GM12878 (cell line): Measurements from ENCODE around the gene ANXA4. TPM values are rescaled to one million over a fixed set of nuclear protein-coding genes. Genes with fewer than 3 reads are reported as not detected.

Experiments
- ATAC-seq: fragments of 200-7000 bp; cut with Tn5 transposase; 3 replicates; pipeline ENCODE4 v1.9.1; 2020; ENCODE audit warnings: mild to moderate bottlenecking, moderate library complexity
- BruUV-seq: library from RNA; stranded (reverse); fragments of 400-500 nt; replicated peaks from 2 replicates; lab custom pipeline; 2021; lab: Mats Ljungman, UMichigan
- CTCF ChIA-PET: fragments of 300-600 bp; sonication (Branson Sonifier 250); formaldehyde crosslinking; extraction: SDS; loops from one replicate; lab custom pipeline; 2021; ENCODE audit warnings: inconsistent platforms; lab: Yijun Ruan, JAX
- POLR2A ChIA-PET: fragments of 350-600 bp; formaldehyde crosslinking; extraction: SDS; loops from one replicate; lab custom pipeline; 2021; ENCODE audit warnings: inconsistent platforms; lab: Charles Lee
- RAD21 ChIA-PET: fragments of 300-600 bp; sonication (Branson Sonifier 250); formaldehyde crosslinking; loops from one replicate; lab custom pipeline; 2023; ENCODE audit warnings: antibody characterized with exemption; ENCODE audit not compliant: unreplicated experiment; lab: Charles Lee
- SMC1A ChIA-PET: fragments of 300-600 bp; sonication (Branson Sonifier 250); formaldehyde crosslinking; loops from one replicate; lab custom pipeline; 2023; ENCODE audit not compliant: unreplicated experiment, uncharacterized antibody; lab: Charles Lee
- DNase-seq: peaks from one replicate; pipeline ENCODE4 v3.0.0-alpha.2; 2011; ENCODE audit warnings: low read depth, low spot score
- FAIRE-seq: peaks from 3 replicates; lab custom pipeline; 2011; peaks lifted over from hg19 to GRCh38; lab: Jason Lieb, UNC
- H2AFZ ChIP-seq: 2 replicates; pipeline ENCODE4 v1.6.0; 2011; ENCODE audit warnings: low read depth, low read length, control low read depth; ENCODE audit not compliant: control insufficient read depth
- H3K27ac ChIP-seq: 2 replicates; pipeline ENCODE4 v1.5.1; 2011; ENCODE audit warnings: control low read depth; ENCODE audit not compliant: control insufficient read depth, insufficient read depth
- H3K27me3 ChIP-seq, 2 experiments: replicated peaks in 1 of 2; 2 replicates each; pipeline versions ENCODE4 v1.6.0 to v1.6.1; 2011; ENCODE audit warnings: low read length in 1 of 2; ENCODE audit not compliant: control insufficient read depth in 2 of 2, insufficient read depth in 2 of 2
- H3K36me3 ChIP-seq, 2 experiments: 2 replicates each; pipeline ENCODE4 v1.5.1; 2011; ENCODE audit warnings: low read length in 1 of 2; ENCODE audit not compliant: control insufficient read depth in 2 of 2, insufficient read depth in 2 of 2
- H3K4me1 ChIP-seq: 2 replicates; pipeline ENCODE4 v1.6.1; 2011; ENCODE audit warnings: mild to moderate bottlenecking, low read length, moderate library complexity, mixed read lengths; ENCODE audit not compliant: control insufficient read depth, insufficient read depth
- H3K4me2 ChIP-seq: 2 replicates; pipeline ENCODE4 v1.6.0; 2011; ENCODE audit warnings: control low read depth; ENCODE audit not compliant: control insufficient read depth, insufficient read depth
- H3K4me3 ChIP-seq: fragments of 200-600 bp; sonication (generic); 2 replicates; pipeline ENCODE4 v1.5.1; 2016
- H3K79me2 ChIP-seq: 2 replicates; pipeline ENCODE4 v1.6.0; 2011; ENCODE audit warnings: low read length; ENCODE audit not compliant: control insufficient read depth, insufficient read depth
- H3K9ac ChIP-seq: 2 replicates; pipeline ENCODE4 v1.8.0; 2011; ENCODE audit warnings: low read length, control low read depth, mixed read lengths; ENCODE audit not compliant: control insufficient read depth, insufficient read depth
- H3K9me3 ChIP-seq: replicated peaks from 3 replicates; pipeline ENCODE4 v1.5.1; 2011; ENCODE audit warnings: mild to moderate bottlenecking, low read length; ENCODE audit not compliant: control insufficient read depth, insufficient read depth
- H4K20me1 ChIP-seq: 2 replicates; pipeline ENCODE4 v1.6.0; 2011; ENCODE audit not compliant: control insufficient read depth, insufficient read depth
- ATF3 ChIP-seq: IDR thresholded peaks from 2 replicates; pipeline ENCODE4 v1.6.1; 2011; ENCODE audit warnings: low read depth, mild to moderate bottlenecking, low read length, moderate library complexity, borderline replicate concordance; ENCODE audit errors: extremely low read depth
- NR2C1 ChIP-seq: fragments of 450-650 bp; IDR thresholded peaks from 2 replicates; pipeline ENCODE4 v1.6.1; 2017; ENCODE audit warnings: antibody characterized with exemption, mild to moderate bottlenecking, moderate library complexity
- SMAD1 ChIP-seq: fragments of 450-650 bp; IDR thresholded peaks from 2 replicates; pipeline ENCODE4 v1.6.1; 2018; ENCODE audit warnings: mild to moderate bottlenecking, low read depth; ENCODE audit not compliant: partially characterized antibody
- TCF12 ChIP-seq: IDR thresholded peaks from 2 replicates; pipeline ENCODE4 v1.6.1; 2011; ENCODE audit warnings: low read depth, mild to moderate bottlenecking, low read length
- YY1 ChIP-seq: IDR thresholded peaks from 2 replicates; pipeline ENCODE4 v1.6.1; 2011; ENCODE audit warnings: low read depth, mild to moderate bottlenecking, low read length
- WGBS: methylation state at CpG from one replicate; pipeline ENCODE4 v1.1.6; 2016; ENCODE audit warnings: low lambda C conversion rate; ENCODE audit not compliant: insufficient replicate concordance, insufficient coverage; ENCODE audit errors: missing lambda C conversion rate; 5-methylcytosine and 5-hydroxymethylcytosine counted together
- in situ Hi-C: fragments of 300-500 bp; cut with MboI; formaldehyde crosslinking; loops from 9 replicates; pipeline ENCODE4 v1.14.3; 2018; ENCODE audit warnings: mixed read lengths
- intact Hi-C: fragments of 100-400 bp; cut with micrococcal nuclease; formaldehyde crosslinking; loops from one replicate; pipeline ENCODE4 v1.14.2; 2022; ENCODE audit not compliant: unreplicated experiment
- polyA plus RNA-seq, 11 experiments: library from polyadenylated mRNA; depleted of rRNA in 4 of 11; unstranded in 6 of 11; stranded (reverse) in 5 of 11; fragments of >200 nt; fragmentation: Nextera tagmentation in 4 of 11; fragmentation: Illumina TruSeq in 1 of 11; extraction: Ambion mirVana in 4 of 11; extraction: Trizol in 1 of 11; gene quantifications; 1 replicate in 1 of 11; 2 replicates in 10 of 11; pipeline versions ENCODE4 v1.2.1 to v1.2.3, GENCODE V29; 2011 to 2016; ENCODE audit warnings: inconsistent platforms in 2 of 11, missing spikeins in 2 of 11, low read depth in 1 of 11
- total RNA-seq, 4 experiments: library from RNA; depleted of rRNA in 3 of 4; stranded (reverse); fragments of >200 nt in 3 of 4; fragmentation: Illumina TruSeq in 1 of 4; extraction: Trizol in 1 of 4; gene quantifications; 2 replicates each; pipeline versions ENCODE4 v1.2.1 to v1.2.3, GENCODE V29; 2013 to 2021

ANXA4 gene
- total and polyA plus RNA-seq, 10 of the 15 experiments (the other 5 are each of a cell fraction or from before 2014, with no cell fraction given): 16.3 to 97.2 (median 71.0) TPM

DNA sequence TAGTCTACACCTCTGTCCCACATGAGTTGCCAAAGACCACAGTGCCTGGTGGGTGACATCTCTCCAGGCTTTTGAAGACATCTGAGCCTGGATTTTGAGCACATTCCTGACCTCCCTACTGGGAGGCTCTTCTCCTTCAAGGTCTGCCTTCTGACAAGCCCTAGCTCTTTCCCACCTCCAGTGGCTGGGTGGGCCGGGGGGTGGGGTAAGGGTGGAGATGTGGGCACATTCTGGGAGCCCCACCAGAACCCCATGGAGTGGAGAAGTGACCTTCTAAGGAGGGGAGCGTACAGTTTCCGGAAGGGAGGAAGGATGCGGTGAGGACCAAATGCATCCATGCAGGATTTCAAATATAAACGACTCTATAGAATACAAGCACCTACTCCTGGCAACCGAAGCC, 27.9 kb upstream of the ANXA4 start:
- ChIA-PET POLR2A (interaction anchor here (0.6 to 0.9 kb wide), 2 partner anchors 153 to 284 kb away, joined by 3 read pairs; no protein-coding TSS in a partner anchor), CTCF (interaction anchor here (0.7 to 11.6 kb wide), 24 partner anchors 9 to 338 kb away, joined by 3 to 293 read pairs (median 4); partner anchors contain the start of genes AAK1 and NFU1), SMC1A (interaction anchor here (0.8 to 7.0 kb wide), 14 partner anchors 11 to 344 kb away, joined by 3 to 64 read pairs (median 5); partner anchors contain the start of genes AAK1 and NFU1), RAD21 (interaction anchor here (0.8 to 6.7 kb wide), 8 partner anchors 102 to 337 kb away, joined by 3 to 46 read pairs (median 4); no protein-coding TSS in a partner anchor)
- no peaks in the 10 kb centered on the region for H3K79me2 ChIP-seq
- WGBS: 63% methylated on average over 5 of the region's 6 CpGs
- TF ChIP-seq ATF3 (no peak), NR2C1 (no peak), SMAD1 (no peak), TCF12 (no peak), YY1 (no peak)
- H3K27me3 ChIP-seq: no peaks in the 10 kb centered on the region
- ATAC-seq (no peak), FAIRE-seq (no peak), DNase-seq (no peak)
- BruUV-seq: no TSS peak
- H3K4me2 ChIP-seq: no peak overlapping the region
- H3K4me1 ChIP-seq: peaks cover 12% of the 10 kb centered on the region; the same call in 1 of the 2 replicates
- intact Hi-C loops (loop anchor here (1.0 to 5.0 kb wide), 4 partner anchors 69 to 337 kb away; partner anchors contain the start of gene NFU1), in situ Hi-C loops (loop anchor here (5.0 to 25.0 kb wide), 2 partner anchors 152 to 702 kb away; partner anchors contain the start of gene ANTXR1)
- no peak overlapping the region for H2AFZ ChIP-seq
- no peaks in the 10 kb centered on the region for H3K36me3 ChIP-seq
- no peak overlapping the region for H3K4me3 ChIP-seq
- no peak overlapping the region for H3K27ac ChIP-seq
- H3K9ac ChIP-seq: no peak overlapping the region
- H3K9me3 ChIP-seq: no peaks in the 10 kb centered on the region; the same call in 2 of the 3 replicates
- no peaks in the 10 kb centered on the region for H4K20me1 ChIP-seq
